Coronary artery (tissue), 2 donors: ENCODE measurements around the gene PKNOX2.
A peak's percentile ranks its signal among the peaks of the same experiment; 100 is the strongest.

Source experiments
- DNase-seq: peaks from one replicate; pipeline ENCODE4 v3.0.0-alpha.2; 2017; ENCODE audit warnings: low spot score
- H3K27ac ChIP-seq, 2 donors: fragments of 200-600 bp; sonication (generic); one replicate each; pipeline ENCODE4 v1.5.1; 2016 to 2019
- H3K4me3 ChIP-seq: fragments of 200-600 bp; sonication (generic); 2 replicates; pipeline ENCODE4 v1.5.1; 2016; ENCODE audit warnings: mild to moderate bottlenecking, moderate library complexity
- TF ChIP-seq, protein P1 (sequence below): fragments of 200-600 bp; sonication (generic); IDR thresholded peaks from one replicate; pipeline ENCODE4 v1.5.1; 2019; ENCODE audit warnings: antibody characterized with exemption

PKNOX2 gene

GRCh38 chr11:125162743-125163142, 1.8 kb upstream of the PKNOX2 start:
- Histone ChIP-seq H3K27ac (no peak overlapping the region), H3K4me3 (no peak overlapping the region)
- TF ChIP-seq, protein P1, sequence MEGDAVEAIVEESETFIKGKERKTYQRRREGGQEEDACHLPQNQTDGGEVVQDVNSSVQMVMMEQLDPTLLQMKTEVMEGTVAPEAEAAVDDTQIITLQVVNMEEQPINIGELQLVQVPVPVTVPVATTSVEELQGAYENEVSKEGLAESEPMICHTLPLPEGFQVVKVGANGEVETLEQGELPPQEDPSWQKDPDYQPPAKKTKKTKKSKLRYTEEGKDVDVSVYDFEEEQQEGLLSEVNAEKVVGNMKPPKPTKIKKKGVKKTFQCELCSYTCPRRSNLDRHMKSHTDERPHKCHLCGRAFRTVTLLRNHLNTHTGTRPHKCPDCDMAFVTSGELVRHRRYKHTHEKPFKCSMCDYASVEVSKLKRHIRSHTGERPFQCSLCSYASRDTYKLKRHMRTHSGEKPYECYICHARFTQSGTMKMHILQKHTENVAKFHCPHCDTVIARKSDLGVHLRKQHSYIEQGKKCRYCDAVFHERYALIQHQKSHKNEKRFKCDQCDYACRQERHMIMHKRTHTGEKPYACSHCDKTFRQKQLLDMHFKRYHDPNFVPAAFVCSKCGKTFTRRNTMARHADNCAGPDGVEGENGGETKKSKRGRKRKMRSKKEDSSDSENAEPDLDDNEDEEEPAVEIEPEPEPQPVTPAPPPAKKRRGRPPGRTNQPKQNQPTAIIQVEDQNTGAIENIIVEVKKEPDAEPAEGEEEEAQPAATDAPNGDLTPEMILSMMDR: no peak
- DNase-seq: no peak

GRCh38 chr11:125163431-125164063, 1.0 kb upstream of the PKNOX2 start:
- Histone ChIP-seq H3K27ac (peak overlapping the region in 1 of 2 donors; percentile 87), H3K4me3 (no peak overlapping the region)
- TF ChIP-seq, protein P1: no peak
- DNase-seq: no peak

DNA sequence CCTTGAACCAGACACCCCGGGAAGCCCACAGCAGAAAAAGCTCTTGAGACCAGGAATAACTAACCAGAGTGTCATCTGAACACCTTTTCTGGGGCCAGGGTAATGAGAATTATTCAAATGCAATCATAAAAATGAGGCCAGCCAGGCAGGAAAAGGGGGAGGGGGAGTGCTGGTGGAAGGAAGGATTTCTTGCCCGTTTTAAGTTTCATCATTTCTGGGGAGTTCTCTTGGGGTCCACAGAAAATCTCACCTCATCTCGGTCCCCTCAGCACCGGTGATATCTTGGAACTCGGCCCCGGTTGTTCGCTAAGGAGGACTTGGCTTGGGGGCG, 495 bp upstream of the PKNOX2 start:
- TF ChIP-seq, protein P1: no peak
- Histone ChIP-seq H3K4me3 (peak overlapping the region; percentile 77), H3K27ac (peak overlapping the region; percentile 59 to 87)
- no peak for DNase-seq

DNA sequence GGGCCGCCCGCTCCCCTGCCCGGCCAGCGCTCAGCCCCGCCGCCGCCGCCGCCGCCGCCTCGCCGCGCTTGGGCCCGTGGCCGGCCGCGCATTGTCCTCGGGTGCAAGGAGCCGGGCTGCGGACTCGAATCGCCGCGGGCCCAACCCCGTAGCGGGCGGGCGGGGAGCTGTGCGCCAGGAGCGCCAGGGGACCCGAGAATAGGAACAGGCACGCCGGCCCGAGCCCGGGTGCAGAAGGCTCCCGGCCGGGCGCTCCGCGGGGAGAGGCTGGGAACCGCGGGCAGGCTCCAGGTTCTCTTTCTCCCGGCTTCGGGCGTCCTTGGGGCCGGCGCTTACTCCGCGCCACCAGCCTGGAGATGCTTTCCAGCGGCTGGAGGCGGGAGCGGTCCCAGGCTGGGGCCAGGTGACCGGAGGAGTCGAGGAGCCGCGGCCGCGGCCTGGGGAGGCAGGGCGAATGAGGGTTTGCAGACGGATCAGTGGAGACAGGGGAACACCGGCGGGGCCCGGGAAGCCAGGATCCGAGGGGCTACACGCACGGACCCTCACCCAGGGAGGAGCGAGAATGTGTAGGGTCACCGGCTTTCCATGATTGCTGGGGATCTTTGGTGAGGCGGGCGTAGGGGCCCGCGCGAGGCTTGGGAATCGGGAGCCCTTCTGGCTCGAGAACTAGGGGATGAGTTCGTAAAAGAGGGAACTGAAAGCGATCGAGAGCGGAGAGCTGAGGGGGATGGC, 726 bp downstream of the PKNOX2 start:
- DNase-seq: no peak

DNA sequence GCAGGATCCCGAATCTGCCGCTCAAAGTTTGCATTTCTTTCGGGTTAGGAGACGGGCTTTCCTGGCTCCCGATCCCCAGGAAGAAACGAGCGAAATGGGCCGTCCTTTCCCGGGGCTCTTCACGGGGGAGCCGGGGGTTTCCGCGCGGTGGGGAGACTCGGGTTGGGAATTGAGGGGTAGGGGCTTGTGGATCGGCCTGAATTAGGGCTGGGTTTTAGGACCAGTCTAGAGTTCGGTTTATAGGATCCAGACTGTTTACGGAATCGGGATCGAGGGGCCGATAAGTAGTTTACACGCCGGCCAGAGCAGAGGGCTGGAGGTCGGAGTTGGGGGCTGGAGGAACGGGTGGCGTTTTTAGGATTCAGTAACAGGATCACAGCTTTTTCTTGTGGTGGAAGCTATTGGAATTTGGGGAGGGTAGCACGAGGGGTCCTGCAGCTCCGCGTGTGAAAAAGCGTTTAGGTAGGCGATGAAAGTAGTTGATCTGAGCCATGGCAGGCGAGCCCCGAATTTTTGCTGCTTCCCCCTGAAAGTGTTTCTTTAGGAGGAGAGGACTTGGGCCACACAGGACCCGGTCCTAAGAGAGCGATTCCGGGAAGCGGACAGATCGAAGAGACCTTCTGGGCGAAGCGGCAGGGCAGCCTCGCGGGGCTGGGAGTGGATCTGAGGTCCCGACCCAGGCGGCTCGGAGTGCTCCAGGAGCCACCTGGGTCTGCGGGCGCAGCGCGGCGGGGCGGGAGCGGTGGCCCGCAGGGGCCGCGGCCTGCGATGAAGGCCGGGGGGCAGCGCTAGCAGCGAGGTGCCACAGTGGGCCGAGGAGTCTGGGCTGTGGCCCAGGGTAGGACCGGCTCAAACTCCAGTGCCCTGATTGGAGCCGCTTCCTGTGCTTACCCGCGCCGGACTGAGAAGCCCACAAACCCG, 1.6 kb downstream of the PKNOX2 start:
- H3K4me3 ChIP-seq: peak overlapping the region; percentile 77
- peak overlapping the region; percentile 59 to 87 for H3K27ac ChIP-seq
- DNase-seq: no peak
- TF ChIP-seq, protein P1: no peak

More for the DNA sequence above, 726 bp downstream of the PKNOX2 start:
- TF ChIP-seq, protein P1: no peak
- Histone ChIP-seq H3K4me3 (peak overlapping the region; percentile 77), H3K27ac (peak overlapping the region; percentile 59 to 87)

GRCh38 chr11:125166764-125167291, 2.3 kb downstream of the PKNOX2 start:
- TF ChIP-seq, protein P1: no peak
- peak overlapping the region; percentile 77 for H3K4me3 ChIP-seq
- no peak for DNase-seq

More at GRCh38 chr11:125166764-125167291, 2.3 kb downstream of the PKNOX2 start:
- H3K27ac ChIP-seq: peak overlapping the region; percentile 59 to 87
